Sigmoid colon (tissue), 4 donors: ENCODE results near the gene CAMTA1.

Experiments used
- CTCF ChIP-seq, 4 experiments: fragments of 450-650 bp in 3 of 4; fragments of 200-600 bp in 1 of 4; IDR thresholded peaks; one replicate each; pipeline ENCODE4 v1.5.1; 2016 to 2019; ENCODE audit warnings: antibody characterized with exemption in 4 of 4, mild to moderate bottlenecking in 3 of 4, moderate library complexity in 2 of 4
- POLR2A ChIP-seq, 2 donors: fragments of 450-650 bp; IDR thresholded peaks; one replicate each; pipeline ENCODE4 v1.6.1; 2016; ENCODE audit warnings: antibody characterized with exemption in 2 of 2, mild to moderate bottlenecking in 2 of 2, moderate library complexity in 2 of 2
- POLR2AphosphoS5 ChIP-seq, 4 donors: sonication (generic); formaldehyde crosslinking; IDR thresholded peaks; one replicate each; pipeline ENCODE4 v1.6.1; 2017; ENCODE audit warnings: antibody characterized with exemption in 4 of 4

DNA sequence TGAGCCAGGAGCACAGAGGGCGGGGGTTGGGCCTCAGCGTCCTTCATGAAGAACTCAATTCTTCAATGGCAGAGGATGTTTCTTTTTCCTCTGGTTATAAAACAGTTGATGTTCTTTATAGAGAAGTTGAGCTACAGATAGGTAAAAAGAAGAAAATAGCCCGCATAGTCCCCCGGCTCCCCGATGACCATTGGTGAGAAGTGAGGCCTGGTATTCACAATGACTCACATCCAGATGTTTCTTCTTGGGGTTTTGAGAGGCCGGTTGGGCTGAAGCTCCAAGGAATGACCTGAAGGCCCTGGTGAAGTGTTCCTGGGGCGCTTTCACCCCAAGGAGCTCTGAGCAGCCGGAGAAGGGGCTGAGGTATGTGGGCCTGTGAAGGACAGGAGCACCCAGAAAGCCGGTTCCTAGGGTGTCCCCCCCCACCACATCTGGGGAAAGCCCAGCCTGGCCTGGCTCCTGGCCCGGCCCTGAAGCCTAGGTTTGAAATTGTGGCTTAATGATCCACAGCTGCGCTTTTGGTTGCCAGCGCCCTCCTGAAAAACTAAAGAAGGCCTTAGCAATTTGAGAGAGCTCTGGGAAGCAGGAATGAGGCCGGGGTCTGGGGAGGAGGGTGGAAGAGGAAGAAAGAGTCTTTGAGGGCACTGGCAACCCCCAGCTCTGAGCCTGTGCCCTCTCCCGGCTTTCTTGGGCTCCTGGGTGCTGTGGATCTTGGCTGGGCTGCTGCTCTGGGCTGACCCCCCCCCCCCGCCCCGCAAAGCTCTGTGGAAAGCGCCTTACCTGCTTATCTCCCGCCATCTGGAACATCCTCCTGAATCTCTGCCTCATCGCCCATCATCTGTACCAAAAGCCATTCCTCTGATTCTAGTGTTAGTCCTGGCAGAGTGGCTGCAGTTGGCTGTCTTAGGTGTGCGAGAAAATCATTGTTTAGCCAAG lies 444.7 kb downstream of the CAMTA1 start:
- TF ChIP-seq POLR2AphosphoS5 (IDR thresholded peaks at IDR 0.05) (no peak), CTCF (IDR thresholded peaks at IDR 0.05) (no peak), POLR2A (IDR thresholded peaks at IDR 0.05) (no peak)
